Adrenal gland (tissue), 5 donors: ENCODE data around the gene TFF1.

Experiments used
- CTCF ChIP-seq, 6 experiments: fragments of 450-650 bp in 4 of 6; fragments of 200-600 bp in 2 of 6; sonication (generic) in 1 of 6; IDR thresholded peaks; 1 replicate in 5 of 6; 2 replicates in 1 of 6; pipeline versions ENCODE4 v1.5.1 to v1.8.0; 2016 to 2021; ENCODE audit warnings: antibody characterized with exemption in 6 of 6, mild to moderate bottlenecking in 2 of 6, moderate library complexity in 1 of 6
- POLR2A ChIP-seq, 2 donors: fragments of 450-650 bp; IDR thresholded peaks; one replicate each; pipeline ENCODE4 v1.6.1; 2017; ENCODE audit warnings: antibody characterized with exemption in 2 of 2, mild to moderate bottlenecking in 2 of 2, moderate library complexity in 1 of 2
- donor health status: DM: no; HTN: no; CAD: no.

DNA sequence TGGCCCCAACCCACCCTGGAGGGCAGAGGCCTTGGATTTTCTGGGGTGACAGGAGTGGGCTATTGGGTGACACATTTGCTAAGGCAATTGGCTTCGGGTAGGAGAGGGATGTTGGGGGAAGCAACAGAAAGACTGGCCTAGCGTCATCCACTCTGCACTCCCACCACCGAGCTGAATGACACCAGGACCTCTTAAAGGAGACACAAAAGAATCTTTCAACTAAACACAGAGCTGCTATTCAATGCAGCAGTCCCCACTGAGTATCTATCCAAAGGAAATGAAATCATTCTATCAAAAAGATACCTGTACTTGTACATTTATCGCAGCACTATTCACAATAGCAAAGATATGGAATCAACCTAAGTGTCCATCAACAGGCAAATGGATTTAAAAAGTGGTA, 21.7 kb downstream of the TFF1 start:
- TF ChIP-seq CTCF (IDR thresholded peaks at IDR 0.05) (no peak), POLR2A (IDR thresholded peaks at IDR 0.05) (no peak)
